ENCODE results near the gene RILP. TPM values are rescaled to one million over a fixed set of nuclear protein-coding genes. Genes with fewer than 3 reads are reported as not detected.
A peak's percentile ranks its signal among the peaks of the same experiment; 100 is the strongest.

RILP gene
- total RNA-seq, 2 experiments from 2014 or later, result 5.8 to 6.2 TPM

GRCh38 chr17:1608676-1609075, 41.0 kb downstream of the RILP start:
- no peak for DNase-seq
- no peaks in the 10 kb centered on the region for H3K9me3 Mint-ChIP-seq
- no peak overlapping the region for H3K4me3 Mint-ChIP-seq
- ChIA-PET POLR2A (no interaction called here), CTCF (interaction anchor here (2.7 to 2.8 kb wide), 2 partner anchors 21 to 34 kb away, joined by 19 to 25 read pairs; partner anchors contain the start of gene SLC43A2)
- H3K4me1 Mint-ChIP-seq (ENCODE audit: low read depth), result peaks cover 28% of the 10 kb centered on the region
- intact Hi-C loops (cut with micrococcal nuclease), result no loop called here
- H3K27me3 Mint-ChIP-seq, result no peaks in the 10 kb centered on the region
- peak overlapping the region; percentile 11 for H3K27ac Mint-ChIP-seq
- no peaks in the 10 kb centered on the region for H3K36me3 Mint-ChIP-seq

- ChIA-PET CTCF (interaction anchor here (1.2 to 2.8 kb wide), 4 partner anchors 21 to 47 kb away, joined by 3 to 25 read pairs (median 12); partner anchors contain the start of gene SLC43A2), POLR2A (no interaction called here)
- peaks cover 28% of the 10 kb centered on the region for H3K4me1 Mint-ChIP-seq (ENCODE audit: low read depth)
- H3K27me3 Mint-ChIP-seq, result no peaks in the 10 kb centered on the region
- H3K9me3 Mint-ChIP-seq, result no peaks in the 10 kb centered on the region
- intact Hi-C loops (cut with micrococcal nuclease), result loop anchor here (1.0 kb wide), 2 partner anchors 20 to 42 kb away; partner anchors contain the start of gene SLC43A2
- no peaks in the 10 kb centered on the region for H3K36me3 Mint-ChIP-seq
- DNase-seq, result no peak
- H3K4me3 Mint-ChIP-seq, result no peak overlapping the region
- peak overlapping the region; percentile 92 for H3K27ac Mint-ChIP-seq
Measured at GRCh38 chr17:1607971-1608320, 41.7 kb downstream of the RILP start.

GRCh38 chr17:1606352-1606985, 43.2 kb downstream of the RILP start:
- Mint-ChIP-seq H3K4me1 (ENCODE audit: low read depth) (peaks cover 28% of the 10 kb centered on the region), H3K27ac (peak overlapping the region; percentile 92), H3K9me3 (peaks cover 6% of the 10 kb centered on the region), H3K27me3 (no peaks in the 10 kb centered on the region), H3K4me3 (no peak overlapping the region), H3K36me3 (no peaks in the 10 kb centered on the region)
- intact Hi-C loops (cut with micrococcal nuclease), result no loop called here
- DNase-seq, result peak; percentile 60
- CTCF ChIA-PET, result interaction anchor here (0.6 to 2.8 kb wide), 5 partner anchors 20 to 46 kb away, joined by 3 to 25 read pairs (median 3); partner anchors contain the start of gene SLC43A2
- POLR2A ChIA-PET, result no interaction called here

GRCh38 chr17:1605681-1606351, 43.9 kb downstream of the RILP start:
- intact Hi-C loops (cut with micrococcal nuclease), result no loop called here
- ChIA-PET POLR2A (no interaction called here), CTCF (interaction anchor here (0.6 kb wide), 1 partner anchor 32 kb away, joined by 3 read pairs; no protein-coding TSS in a partner anchor)
- H3K27ac Mint-ChIP-seq, result no peak overlapping the region
- no peaks in the 10 kb centered on the region for H3K36me3 Mint-ChIP-seq
- H3K4me3 Mint-ChIP-seq, result no peak overlapping the region
- no peak for DNase-seq
- no peaks in the 10 kb centered on the region for H3K27me3 Mint-ChIP-seq
- peaks cover 10% of the 10 kb centered on the region for H3K9me3 Mint-ChIP-seq
- H3K4me1 Mint-ChIP-seq (ENCODE audit: low read depth), result peaks cover 28% of the 10 kb centered on the region

- Mint-ChIP-seq H3K27ac (no peak overlapping the region), H3K4me3 (no peak overlapping the region), H3K9me3 (peaks cover 10% of the 10 kb centered on the region), H3K36me3 (no peaks in the 10 kb centered on the region), H3K4me1 (ENCODE audit: low read depth) (peaks cover 28% of the 10 kb centered on the region), H3K27me3 (no peaks in the 10 kb centered on the region)
- CTCF ChIA-PET, result interaction anchor here (0.9 kb wide), 1 partner anchor 31 kb away, joined by 3 read pairs; no protein-coding TSS in a partner anchor
- intact Hi-C loops (cut with micrococcal nuclease), result no loop called here
- POLR2A ChIA-PET, result no interaction called here
- no peak for DNase-seq
Measured at GRCh38 chr17:1604831-1605528, 44.7 kb downstream of the RILP start.

- Mint-ChIP-seq H3K4me1 (ENCODE audit: low read depth) (peaks cover 7% of the 10 kb centered on the region), H3K9me3 (peaks cover 10% of the 10 kb centered on the region), H3K36me3 (no peaks in the 10 kb centered on the region), H3K27me3 (no peaks in the 10 kb centered on the region), H3K4me3 (no peak overlapping the region), H3K27ac (no peak overlapping the region)
- ChIA-PET POLR2A (no interaction called here), CTCF (no interaction called here)
- intact Hi-C loops (cut with micrococcal nuclease), result no loop called here
- no peak for DNase-seq
Measured at GRCh38 chr17:1601571-1601970, 48.1 kb downstream of the RILP start.

GRCh38 chr17:1598399-1599095, 51.1 kb downstream of the RILP start:
- Mint-ChIP-seq H3K36me3 (no peaks in the 10 kb centered on the region), H3K4me1 (ENCODE audit: low read depth) (no peaks in the 10 kb centered on the region), H3K4me3 (no peak overlapping the region), H3K27me3 (no peaks in the 10 kb centered on the region), H3K9me3 (peaks cover 10% of the 10 kb centered on the region), H3K27ac (no peak overlapping the region)
- intact Hi-C loops (cut with micrococcal nuclease), result no loop called here
- ChIA-PET CTCF (no interaction called here), POLR2A (no interaction called here)
- DNase-seq, result no peak

- DNase-seq, result no peak
- Mint-ChIP-seq H3K4me3 (no peak overlapping the region), H3K27me3 (no peaks in the 10 kb centered on the region), H3K4me1 (ENCODE audit: low read depth) (peaks cover 2% of the 10 kb centered on the region), H3K36me3 (no peaks in the 10 kb centered on the region), H3K9me3 (peaks cover 10% of the 10 kb centered on the region), H3K27ac (no peak overlapping the region)
- intact Hi-C loops (cut with micrococcal nuclease), result no loop called here
- ChIA-PET POLR2A (no interaction called here), CTCF (no interaction called here)
Measured at GRCh38 chr17:1597861-1598342, 51.8 kb downstream of the RILP start.

Other genes with a start within 250 kb of the RILP start
- 100 to 1,000 TPM; 505 to 509 TPM for gene YWHAE, start 249.6 kb downstream of the RILP start, total RNA-seq
- gene CRK, start 193.6 kb downstream of the RILP start, total RNA-seq, result 10 to 100 TPM; 14.1 to 17.8 TPM
- 10 to 100 TPM; 42.8 to 46.7 TPM for gene MYO1C, start 157.2 kb downstream of the RILP start, total RNA-seq
- 10 to 100 TPM; 21.2 to 24.0 TPM for gene INPP5K, start 133.3 kb downstream of the RILP start, total RNA-seq
- gene PITPNA, start 87.1 kb downstream of the RILP start, total RNA-seq, result 10 to 100 TPM; 42.6 to 43.3 TPM
- 1 to 10 TPM; 2.0 to 2.2 TPM for gene SLC43A2, start 21.0 kb downstream of the RILP start, total RNA-seq
- 1 to 10 TPM; 2.7 to 3.2 TPM for gene SCARF1, start 4.1 kb downstream of the RILP start, total RNA-seq
- gene PRPF8, start 35.0 kb upstream of the RILP start, total RNA-seq, result 100 to 1,000 TPM; 370 to 378 TPM
- under 1 TPM; 0.85 to 0.86 TPM for gene TLCD2, start 60.5 kb upstream of the RILP start, total RNA-seq
- 1 to 10 TPM; 6.3 to 7.3 TPM for gene WDR81, start 74.8 kb upstream of the RILP start, total RNA-seq
- gene SERPINF2, start 93.0 kb upstream of the RILP start, total RNA-seq, result not detected
- gene SERPINF1, start 112.2 kb upstream of the RILP start, total RNA-seq, result under 1 TPM in 1 of 2 experiments, not detected in 1; 0.29 TPM
- 10 to 100 TPM; 14.5 to 15.8 TPM for gene SMYD4, start 180.0 kb upstream of the RILP start, total RNA-seq
- gene RPA1, start 180.1 kb upstream of the RILP start, total RNA-seq, result 100 to 1,000 TPM; 159 to 168 TPM

Measured in activated CD4-positive, alpha-beta memory T cell treated with anti-CD3 and anti-CD28 coated beads for 36 hours (primary cell).